SU-DHL-6 (cell line): ENCODE data around the gene E2F6.

ENCODE experiments used
- EZH2phosphoT487 ChIP-seq: fragments of 200-600 bp; sonication (generic), shearing (Covaris generic); conservative IDR thresholded peaks from 2 replicates; pipeline ENCODE4 v1.6.1; 2018; ENCODE audit warnings: mild to moderate bottlenecking, antibody characterized with exemption, low read length, moderate library complexity, mixed read lengths
- TF ChIP-seq, protein P1 (sequence below): fragments of 200-600 bp; sonication (generic); IDR thresholded peaks from one replicate; pipeline ENCODE4 v1.5.1; 2017; ENCODE audit warnings: antibody characterized with exemption, mild to moderate bottlenecking, low read length, moderate library complexity; ENCODE audit not compliant: insufficient read depth, poor library complexity, severe bottlenecking

DNA sequence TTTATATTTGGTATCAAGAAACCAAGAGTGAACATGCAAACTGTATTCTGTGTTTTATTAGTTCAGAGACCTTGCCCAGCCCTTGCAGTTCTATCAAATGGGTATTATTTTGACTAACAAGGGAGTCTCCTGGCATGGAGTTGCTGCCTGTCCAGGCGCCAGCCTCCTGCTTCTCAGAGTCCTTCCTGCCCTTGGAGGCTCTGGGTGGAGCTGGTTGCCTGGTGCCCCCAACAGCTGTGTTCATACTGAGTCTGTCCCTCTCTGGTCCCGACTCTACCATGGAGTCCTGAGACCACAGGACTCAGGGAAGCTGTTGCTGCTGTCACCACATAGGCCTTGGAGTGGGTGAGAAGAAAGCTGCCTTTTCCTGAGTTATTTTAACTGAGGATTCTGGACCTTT is 41.6 kb upstream of the E2F6 start:
- no peak for TF ChIP-seq EZH2phosphoT487
- TF ChIP-seq, protein P1, sequence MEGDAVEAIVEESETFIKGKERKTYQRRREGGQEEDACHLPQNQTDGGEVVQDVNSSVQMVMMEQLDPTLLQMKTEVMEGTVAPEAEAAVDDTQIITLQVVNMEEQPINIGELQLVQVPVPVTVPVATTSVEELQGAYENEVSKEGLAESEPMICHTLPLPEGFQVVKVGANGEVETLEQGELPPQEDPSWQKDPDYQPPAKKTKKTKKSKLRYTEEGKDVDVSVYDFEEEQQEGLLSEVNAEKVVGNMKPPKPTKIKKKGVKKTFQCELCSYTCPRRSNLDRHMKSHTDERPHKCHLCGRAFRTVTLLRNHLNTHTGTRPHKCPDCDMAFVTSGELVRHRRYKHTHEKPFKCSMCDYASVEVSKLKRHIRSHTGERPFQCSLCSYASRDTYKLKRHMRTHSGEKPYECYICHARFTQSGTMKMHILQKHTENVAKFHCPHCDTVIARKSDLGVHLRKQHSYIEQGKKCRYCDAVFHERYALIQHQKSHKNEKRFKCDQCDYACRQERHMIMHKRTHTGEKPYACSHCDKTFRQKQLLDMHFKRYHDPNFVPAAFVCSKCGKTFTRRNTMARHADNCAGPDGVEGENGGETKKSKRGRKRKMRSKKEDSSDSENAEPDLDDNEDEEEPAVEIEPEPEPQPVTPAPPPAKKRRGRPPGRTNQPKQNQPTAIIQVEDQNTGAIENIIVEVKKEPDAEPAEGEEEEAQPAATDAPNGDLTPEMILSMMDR, result no peak
